ENCODE data around the gene KRTAP17-1. TPM values are rescaled to one million over a fixed set of nuclear protein-coding genes. Genes with fewer than 3 reads are reported as not detected.

Gene KRTAP17-1
- total RNA-seq, 1 donor from 2014 or later = not detected

Other genes with a start within 250 kb of the KRTAP17-1 start
- not detected in 2 replicates for gene KRTAP2-4, start 249.8 kb downstream of the KRTAP17-1 start, total RNA-seq
- gene KRTAP4-7, start 231.6 kb downstream of the KRTAP17-1 start, total RNA-seq = not detected in 2 replicates
- gene KRTAP4-8, start 217.6 kb downstream of the KRTAP17-1 start, total RNA-seq = not detected in 2 replicates
- gene KRTAP4-16, start 213.5 kb downstream of the KRTAP17-1 start, total RNA-seq = not detected in 2 replicates
- 0.58 TPM in 1 of 2 replicates, not detected in the other for gene KRTAP4-9, start 210.3 kb downstream of the KRTAP17-1 start, total RNA-seq
- gene KRTAP4-11, start 197.3 kb downstream of the KRTAP17-1 start, total RNA-seq = not detected in 2 replicates
- gene KRTAP4-12, start 191.5 kb downstream of the KRTAP17-1 start, total RNA-seq = not detected in 2 replicates
- not detected in 2 replicates for gene KRTAP4-6, start 175.2 kb downstream of the KRTAP17-1 start, total RNA-seq
- not detected in 2 replicates for gene KRTAP4-5, start 165.9 kb downstream of the KRTAP17-1 start, total RNA-seq
- gene KRTAP4-4, start 155.0 kb downstream of the KRTAP17-1 start, total RNA-seq = not detected in 2 replicates
- gene KRTAP4-3, start 147.5 kb downstream of the KRTAP17-1 start, total RNA-seq = not detected in 2 replicates
- gene KRTAP4-2, start 137.5 kb downstream of the KRTAP17-1 start, total RNA-seq = not detected in 2 replicates
- gene KRTAP4-1, start 130.8 kb downstream of the KRTAP17-1 start, total RNA-seq = not detected in 2 replicates
- gene KRTAP9-1, start 125.8 kb downstream of the KRTAP17-1 start, total RNA-seq = not detected in 2 replicates
- not detected in 2 replicates for gene KRTAP9-2, start 89.1 kb downstream of the KRTAP17-1 start, total RNA-seq
- not detected in 2 replicates for gene KRTAP9-3, start 83.3 kb downstream of the KRTAP17-1 start, total RNA-seq
- gene KRTAP9-8, start 77.7 kb downstream of the KRTAP17-1 start, total RNA-seq = not detected in 2 replicates
- gene KRTAP9-4, start 66.0 kb downstream of the KRTAP17-1 start, total RNA-seq = not detected in 2 replicates
- gene KRTAP9-9, start 60.3 kb downstream of the KRTAP17-1 start, total RNA-seq = not detected in 2 replicates
- gene KRTAP9-6, start 50.3 kb downstream of the KRTAP17-1 start, total RNA-seq = not detected in 2 replicates
- gene KRTAP9-7, start 40.0 kb downstream of the KRTAP17-1 start, total RNA-seq = not detected in 2 replicates
- gene KRTAP29-1, start 12.9 kb downstream of the KRTAP17-1 start, total RNA-seq = not detected in 2 replicates
- not detected in 2 replicates for gene KRTAP16-1, start 6.4 kb downstream of the KRTAP17-1 start, total RNA-seq
- not detected in 2 replicates for gene KRT33A, start 35.1 kb upstream of the KRTAP17-1 start, total RNA-seq
- gene KRT33B, start 54.1 kb upstream of the KRTAP17-1 start, total RNA-seq = 0.29 TPM in 2 replicates
- gene KRT34, start 66.6 kb upstream of the KRTAP17-1 start, total RNA-seq = 4.2 and 15.1 TPM in 2 replicates
- not detected in 2 replicates for gene KRT31, start 81.9 kb upstream of the KRTAP17-1 start, total RNA-seq
- not detected in 2 replicates for gene KRT37, start 108.9 kb upstream of the KRTAP17-1 start, total RNA-seq
- not detected in 2 replicates for gene KRT38, start 125.3 kb upstream of the KRTAP17-1 start, total RNA-seq
- not detected in 2 replicates for gene KRT32, start 151.7 kb upstream of the KRTAP17-1 start, total RNA-seq
- not detected in 2 replicates for gene KRT35, start 165.4 kb upstream of the KRTAP17-1 start, total RNA-seq
- gene KRT36, start 174.2 kb upstream of the KRTAP17-1 start, total RNA-seq = not detected in 2 replicates
- gene KRT13, start 189.9 kb upstream of the KRTAP17-1 start, total RNA-seq = 1.0 and 2.0 TPM in 2 replicates
- gene KRT15, start 203.2 kb upstream of the KRTAP17-1 start, total RNA-seq = 4.6 and 15.6 TPM in 2 replicates
- gene KRT19, start 212.6 kb upstream of the KRTAP17-1 start, total RNA-seq = 1,090 and 2,137 TPM in 2 replicates